Measurements from ENCODE around the gene SLC49A4. TPM values are rescaled to one million over a fixed set of nuclear protein-coding genes. Genes with fewer than 3 reads are reported as not detected.

Gene SLC49A4
- total RNA-seq, 2 donors from 2014 or later, result 2.9 to 3.5 TPM

- ATAC-seq (replicated peaks in 1 of 2), result no peak
- peaks cover 28% of the 10 kb centered on the region for H3K4me1 Mint-ChIP-seq (ENCODE audit: low read depth)
- H3K4me3 Mint-ChIP-seq, result peak overlapping the region; percentile 71 to 78
Measured at GRCh38 chr3:122795674-122796195, 866 bp downstream of the SLC49A4 start.

DNA sequence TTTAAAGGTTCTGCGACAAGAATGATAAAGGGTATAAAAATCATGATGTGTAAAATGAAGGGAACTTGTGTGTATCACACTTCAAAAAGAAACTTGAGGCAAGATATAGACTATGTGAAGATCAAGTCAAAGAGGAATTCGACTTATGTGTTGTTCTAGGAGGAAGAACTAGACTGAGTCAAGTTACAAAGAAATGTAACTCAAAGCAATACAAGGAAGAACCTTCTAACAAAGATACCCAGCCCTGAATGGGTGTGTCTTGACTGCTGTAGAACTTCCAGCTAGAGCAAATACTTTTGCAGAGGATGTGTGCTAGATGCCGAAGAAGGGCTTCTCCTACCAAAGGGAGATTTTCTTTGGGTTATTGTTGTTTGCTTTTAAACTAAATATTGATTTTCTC lies 2.4 kb downstream of the SLC49A4 start:
- H3K36me3 Mint-ChIP-seq (ENCODE audit: insufficient read depth in 2 of 2), result no peaks in the 10 kb centered on the region
- H3K4me3 Mint-ChIP-seq, result peak overlapping the region; percentile 75 to 78
- peak overlapping the region; percentile 48 for H3K27ac Mint-ChIP-seq
- ATAC-seq (replicated peaks in 1 of 2) (peak; percentile 17 to 34), DNase-seq (no peak)
- no peaks in the 10 kb centered on the region for H3K9me3 Mint-ChIP-seq
- H3K4me1 Mint-ChIP-seq (ENCODE audit: low read depth), result peaks cover 28% of the 10 kb centered on the region
- no peaks in the 10 kb centered on the region for H3K27me3 Mint-ChIP-seq (ENCODE audit: low read depth)

More at GRCh38 chr3:122795674-122796195, 866 bp downstream of the SLC49A4 start:
- no peaks in the 10 kb centered on the region for H3K27me3 Mint-ChIP-seq (ENCODE audit: low read depth)
- H3K9me3 Mint-ChIP-seq, result no peaks in the 10 kb centered on the region
- H3K27ac Mint-ChIP-seq, result peak overlapping the region; percentile 6
- peak in 1 of 2 donors; percentile 12 for DNase-seq
- H3K36me3 Mint-ChIP-seq (ENCODE audit: insufficient read depth in 2 of 2), result no peaks in the 10 kb centered on the region

DNA sequence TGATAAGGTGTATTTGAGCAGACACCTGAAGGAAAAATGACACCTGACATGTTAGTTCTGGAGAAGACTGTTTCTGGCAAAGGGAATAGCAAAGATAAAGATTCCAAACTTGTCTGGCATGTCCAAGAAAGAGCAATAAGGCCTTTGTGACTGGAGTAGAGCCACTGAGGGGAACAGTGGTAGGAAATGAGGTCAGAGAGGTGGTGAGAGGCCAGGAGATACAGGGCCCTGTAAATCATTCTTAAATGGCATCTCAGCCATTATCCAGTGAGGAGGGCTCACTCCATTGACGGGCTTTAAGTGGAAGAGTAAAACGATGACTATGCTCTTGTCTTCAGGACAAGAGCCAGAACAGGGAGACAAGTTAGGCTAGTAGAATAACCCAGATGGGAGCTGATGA lies 4.5 kb downstream of the SLC49A4 start:
- peaks cover 0 to 3% of the 10 kb centered on the region in 2 donors for H3K9me3 Mint-ChIP-seq
- peaks cover 0 to 9% of the 10 kb centered on the region in 2 donors for H3K36me3 Mint-ChIP-seq (ENCODE audit: insufficient read depth in 2 of 2)
- H3K27me3 Mint-ChIP-seq (ENCODE audit: low read depth), result no peaks in the 10 kb centered on the region
- no peak overlapping the region for H3K27ac Mint-ChIP-seq
- ATAC-seq (replicated peaks in 1 of 2) (no peak), DNase-seq (no peak)
- no peak overlapping the region for H3K4me3 Mint-ChIP-seq
- H3K4me1 Mint-ChIP-seq (ENCODE audit: low read depth), result peaks cover 25% of the 10 kb centered on the region

DNA sequence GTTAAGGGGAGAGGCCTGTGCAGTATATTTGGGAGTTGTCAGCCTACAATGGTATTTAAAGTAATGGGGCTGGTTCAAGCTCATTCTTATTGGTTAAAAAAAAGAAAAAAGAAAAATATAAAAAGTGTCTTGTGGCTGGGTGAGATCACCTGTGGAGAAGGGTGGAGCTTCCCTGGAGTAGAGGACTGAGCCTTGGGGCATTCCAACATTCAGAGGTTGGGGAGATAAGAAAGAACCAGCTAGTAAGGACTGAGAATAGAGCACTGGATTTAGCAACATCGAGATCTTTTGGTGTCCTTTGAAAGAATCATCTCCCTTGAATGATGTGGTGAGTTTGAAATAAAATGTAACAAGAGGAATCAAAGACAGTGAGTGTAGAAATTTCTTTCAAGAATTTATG lies 5.2 kb downstream of the SLC49A4 start:
- ATAC-seq (replicated peaks in 1 of 2), result no peak
- Mint-ChIP-seq H3K4me1 (ENCODE audit: low read depth) (peaks cover 22% of the 10 kb centered on the region), H3K36me3 (ENCODE audit: insufficient read depth in 2 of 2) (peaks cover 0 to 9% of the 10 kb centered on the region in 2 donors), H3K27me3 (ENCODE audit: low read depth) (no peaks in the 10 kb centered on the region), H3K27ac (no peak overlapping the region), H3K9me3 (peaks cover 0 to 3% of the 10 kb centered on the region in 2 donors), H3K4me3 (no peak overlapping the region)
- DNase-seq, result no peak

- no peaks in the 10 kb centered on the region for H3K27me3 Mint-ChIP-seq (ENCODE audit: low read depth)
- H3K36me3 Mint-ChIP-seq (ENCODE audit: insufficient read depth in 2 of 2), result peaks cover 0 to 9% of the 10 kb centered on the region in 2 donors
- H3K27ac Mint-ChIP-seq, result no peak overlapping the region
- no peak overlapping the region for H3K4me3 Mint-ChIP-seq
- no peak for ATAC-seq (replicated peaks in 1 of 2)
- peaks cover 19% of the 10 kb centered on the region for H3K4me1 Mint-ChIP-seq (ENCODE audit: low read depth)
- H3K9me3 Mint-ChIP-seq, result peaks cover 0 to 3% of the 10 kb centered on the region in 2 donors
- no peak for DNase-seq
Measured at GRCh38 chr3:122800706-122801237, 5.9 kb downstream of the SLC49A4 start.

DNA sequence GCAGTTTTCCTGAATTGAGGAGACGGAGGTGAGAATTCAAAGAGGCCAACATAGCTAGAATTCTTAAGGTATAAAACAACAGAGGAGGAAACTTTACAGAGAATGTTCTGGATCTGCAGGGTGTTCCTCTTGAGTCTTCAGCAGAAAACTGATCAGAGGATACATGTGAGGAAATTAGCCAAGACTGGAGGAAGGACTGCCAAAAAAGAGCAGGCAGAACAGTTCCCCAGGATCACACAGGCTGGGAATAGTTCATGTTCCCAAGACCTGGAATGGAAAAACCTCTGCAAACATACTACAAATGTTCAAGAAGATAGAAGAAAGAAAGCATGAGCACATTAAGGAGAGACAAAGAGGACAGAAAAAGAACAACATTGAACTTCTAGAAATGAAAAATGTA lies 7.5 kb downstream of the SLC49A4 start:
- peaks cover 0 to 9% of the 10 kb centered on the region in 2 donors for H3K36me3 Mint-ChIP-seq (ENCODE audit: insufficient read depth in 2 of 2)
- H3K9me3 Mint-ChIP-seq, result peaks cover 0 to 3% of the 10 kb centered on the region in 2 donors
- H3K4me3 Mint-ChIP-seq, result no peak overlapping the region
- no peaks in the 10 kb centered on the region for H3K27me3 Mint-ChIP-seq (ENCODE audit: low read depth)
- no peak overlapping the region for H3K27ac Mint-ChIP-seq
- DNase-seq, result no peak
- no peak for ATAC-seq (replicated peaks in 1 of 2)
- peaks cover 3% of the 10 kb centered on the region for H3K4me1 Mint-ChIP-seq (ENCODE audit: low read depth)

DNA sequence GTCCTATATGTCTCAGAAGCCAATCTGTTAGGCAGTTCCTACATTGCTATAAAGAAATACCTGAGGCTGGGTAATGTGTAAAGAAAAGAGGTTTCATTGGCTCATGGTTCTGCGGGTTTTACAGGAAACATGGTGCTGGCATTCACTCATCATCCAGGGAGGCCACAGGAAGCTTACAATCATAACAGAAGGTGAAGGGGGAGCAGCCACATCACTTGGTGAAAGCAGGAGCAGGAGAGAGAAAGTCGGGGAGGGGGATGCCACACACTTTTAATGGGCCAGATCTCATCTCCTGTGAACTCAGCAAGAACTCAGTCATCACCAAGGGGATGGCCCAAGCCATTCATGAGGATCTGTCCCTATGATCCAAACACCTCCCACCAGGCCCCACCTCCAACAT lies 9.1 kb downstream of the SLC49A4 start:
- peaks cover 0 to 3% of the 10 kb centered on the region in 2 donors for H3K9me3 Mint-ChIP-seq
- no peaks in the 10 kb centered on the region for H3K4me1 Mint-ChIP-seq (ENCODE audit: low read depth)
- H3K27ac Mint-ChIP-seq, result no peak overlapping the region
- H3K27me3 Mint-ChIP-seq (ENCODE audit: low read depth), result no peaks in the 10 kb centered on the region
- DNase-seq, result no peak
- peak in 1 of 2 donors; percentile 63 for ATAC-seq (replicated peaks in 1 of 2)
- no peak overlapping the region for H3K4me3 Mint-ChIP-seq
- peaks cover 0 to 11% of the 10 kb centered on the region in 2 donors for H3K36me3 Mint-ChIP-seq (ENCODE audit: insufficient read depth in 2 of 2)

- Mint-ChIP-seq H3K4me3 (no peak overlapping the region), H3K9me3 (no peaks in the 10 kb centered on the region), H3K27ac (no peak overlapping the region), H3K36me3 (ENCODE audit: insufficient read depth in 2 of 2) (peaks cover 0 to 3% of the 10 kb centered on the region in 2 donors), H3K27me3 (ENCODE audit: low read depth) (no peaks in the 10 kb centered on the region), H3K4me1 (ENCODE audit: low read depth) (no peaks in the 10 kb centered on the region)
- ATAC-seq (replicated peaks in 1 of 2) (no peak), DNase-seq (no peak)
Measured at GRCh38 chr3:122810734-122811133, 15.9 kb downstream of the SLC49A4 start.

- ATAC-seq (replicated peaks in 1 of 2), result no peak
- no peak overlapping the region for H3K27ac Mint-ChIP-seq
Measured at GRCh38 chr3:122816587-122816986, 21.7 kb downstream of the SLC49A4 start.

DNA sequence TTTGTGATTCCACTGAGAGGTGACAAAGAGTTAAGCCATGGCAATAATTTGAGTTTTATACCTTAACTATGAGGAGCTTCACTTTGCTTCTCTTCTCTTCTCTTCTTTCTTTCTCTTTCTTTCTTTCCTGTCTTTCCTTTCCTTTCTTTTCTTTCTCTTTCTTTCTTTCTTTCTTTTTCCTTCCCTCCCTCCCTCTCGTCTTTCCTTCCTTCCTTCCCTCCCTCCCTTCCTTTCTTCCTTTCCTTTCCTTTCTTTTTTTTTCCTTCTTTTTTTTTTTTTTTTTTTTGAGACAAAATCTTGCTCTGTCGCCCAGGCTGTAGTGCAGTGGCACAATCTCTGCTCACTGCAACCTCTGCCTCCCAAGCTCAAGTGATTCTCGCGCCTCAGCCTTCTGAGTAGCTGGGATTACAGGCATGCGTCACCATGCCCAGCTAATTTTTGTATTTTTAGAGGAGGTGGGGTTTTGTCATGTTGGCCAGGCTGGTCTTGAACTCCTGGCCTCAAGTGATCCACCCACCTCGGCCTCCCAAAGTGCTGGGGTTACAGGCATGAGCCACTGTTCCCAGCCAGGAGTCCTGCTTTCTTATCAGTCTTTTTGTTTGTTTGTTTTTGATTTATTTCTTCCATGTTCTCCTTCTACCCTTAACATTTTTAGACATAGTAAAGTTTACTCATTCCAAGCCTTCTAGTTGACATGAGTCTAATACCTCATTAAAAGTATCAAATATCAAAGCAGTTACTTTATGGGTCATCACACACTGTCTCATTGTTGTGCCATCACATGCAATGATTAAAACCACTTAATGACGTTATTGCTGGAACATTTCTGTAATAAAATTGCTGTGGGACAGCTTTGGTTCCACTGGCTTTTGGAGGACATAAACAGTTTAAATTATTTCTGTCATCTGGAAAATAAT lies 29.9 kb downstream of the SLC49A4 start:
- DNase-seq, result no peak
- Mint-ChIP-seq H3K27me3 (ENCODE audit: low read depth) (no peaks in the 10 kb centered on the region), H3K4me1 (ENCODE audit: low read depth) (no peaks in the 10 kb centered on the region), H3K9me3 (no peaks in the 10 kb centered on the region), H3K4me3 (no peak overlapping the region), H3K27ac (no peak overlapping the region), H3K36me3 (ENCODE audit: insufficient read depth in 2 of 2) (peaks cover 0 to 4% of the 10 kb centered on the region in 2 donors)
- no peak for ATAC-seq (replicated peaks in 1 of 2)

More at GRCh38 chr3:122816587-122816986, 21.7 kb downstream of the SLC49A4 start:
- Mint-ChIP-seq H3K4me3 (no peak overlapping the region), H3K27me3 (ENCODE audit: low read depth) (no peaks in the 10 kb centered on the region), H3K9me3 (no peaks in the 10 kb centered on the region), H3K36me3 (ENCODE audit: insufficient read depth in 2 of 2) (peaks cover 0 to 4% of the 10 kb centered on the region in 2 donors), H3K4me1 (ENCODE audit: low read depth) (no peaks in the 10 kb centered on the region)
- no peak for DNase-seq

DNA sequence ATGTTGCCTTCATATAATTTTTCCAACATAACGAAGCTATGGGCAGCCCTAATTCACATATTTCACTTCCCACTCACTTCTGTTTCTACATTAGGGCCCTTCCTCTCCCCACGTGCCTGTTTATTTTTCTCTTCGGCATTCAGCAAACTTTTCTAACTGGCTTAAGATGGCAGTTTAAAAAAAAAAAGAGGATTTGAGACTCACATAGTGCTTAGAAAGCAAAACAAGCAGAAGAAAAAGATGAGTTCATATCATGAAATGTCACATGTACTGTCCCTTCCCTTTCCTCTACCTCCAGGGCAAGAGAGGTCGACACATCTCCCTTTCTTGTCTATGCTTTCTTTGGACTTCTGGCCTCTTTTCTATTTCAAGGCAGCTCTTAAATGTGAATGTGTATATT lies 30.6 kb downstream of the SLC49A4 start:
- no peak overlapping the region for H3K27ac Mint-ChIP-seq

DNA sequence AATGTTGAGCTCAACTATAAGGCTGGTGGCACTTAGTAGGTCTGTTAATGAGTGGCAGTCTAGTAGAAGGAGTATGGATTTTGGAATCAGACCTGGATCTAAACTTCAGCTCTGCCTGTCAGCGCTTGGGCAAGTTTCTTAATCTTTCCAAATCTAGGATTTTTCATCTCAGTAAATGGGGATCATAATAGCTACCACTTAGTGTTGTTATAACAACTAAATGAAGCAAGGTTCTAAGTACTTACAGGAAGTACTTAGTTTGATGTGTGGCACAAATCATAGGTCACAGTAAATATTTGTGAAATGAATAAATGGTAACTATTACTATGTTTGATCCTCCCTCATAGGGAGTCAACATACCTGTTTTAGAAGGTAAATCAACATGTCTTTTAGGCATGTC lies 31.4 kb downstream of the SLC49A4 start:
- ATAC-seq (replicated peaks in 1 of 2) (no peak), DNase-seq (no peak)
- H3K4me3 Mint-ChIP-seq, result no peak overlapping the region
- peaks cover 0 to 5% of the 10 kb centered on the region in 2 donors for H3K36me3 Mint-ChIP-seq (ENCODE audit: insufficient read depth in 2 of 2)
- no peak overlapping the region for H3K27ac Mint-ChIP-seq
- no peaks in the 10 kb centered on the region for H3K4me1 Mint-ChIP-seq (ENCODE audit: low read depth)
- H3K9me3 Mint-ChIP-seq, result no peaks in the 10 kb centered on the region
- H3K27me3 Mint-ChIP-seq (ENCODE audit: low read depth), result no peaks in the 10 kb centered on the region

More for the DNA sequence above, 30.6 kb downstream of the SLC49A4 start:
- no peak overlapping the region for H3K4me3 Mint-ChIP-seq
- no peaks in the 10 kb centered on the region for H3K9me3 Mint-ChIP-seq
- H3K36me3 Mint-ChIP-seq (ENCODE audit: insufficient read depth in 2 of 2), result peaks cover 0 to 4% of the 10 kb centered on the region in 2 donors
- ATAC-seq (replicated peaks in 1 of 2) (no peak), DNase-seq (no peak)
- H3K4me1 Mint-ChIP-seq (ENCODE audit: low read depth), result no peaks in the 10 kb centered on the region
- no peaks in the 10 kb centered on the region for H3K27me3 Mint-ChIP-seq (ENCODE audit: low read depth)

- Mint-ChIP-seq H3K36me3 (ENCODE audit: insufficient read depth in 2 of 2) (peaks cover 0 to 5% of the 10 kb centered on the region in 2 donors), H3K27me3 (ENCODE audit: low read depth) (no peaks in the 10 kb centered on the region), H3K9me3 (no peaks in the 10 kb centered on the region), H3K27ac (no peak overlapping the region), H3K4me3 (no peak overlapping the region), H3K4me1 (ENCODE audit: low read depth) (no peaks in the 10 kb centered on the region)
- ATAC-seq (replicated peaks in 1 of 2), result no peak
- no peak for DNase-seq
Measured at GRCh38 chr3:122828281-122828680, 33.4 kb downstream of the SLC49A4 start.

All from activated T-cell treated with anti-CD3 and anti-CD28 coated beads, Interleukin-2, amount 50 U/mL, for 72 hours (primary cell).